ENCODE measurements around the gene SOX12.

SOX12 gene

GRCh38 chr20:325045-325888 is at the start of gene SOX12:
SOX12 (plus strand) TSS chr20:325552; CDS start chr20:325925, 373 bp downstream.
- peak; percentile 95 to 98 for DNase-seq (ENCODE audit: low read depth in 2 of 2)

- no peak for DNase-seq (ENCODE audit: low read depth in 2 of 2)
These were observed 49.6 kb upstream of the SOX12 start for GRCh38 chr20:275791-276190.

- DNase-seq (ENCODE audit: low read depth in 2 of 2), result no peak
These were observed 48.5 kb upstream of the SOX12 start for GRCh38 chr20:276620-277495.

GRCh38 chr20:277496-277781 is 47.9 kb upstream of the SOX12 start:
- no peak for DNase-seq (ENCODE audit: low read depth in 2 of 2)

- DNase-seq (ENCODE audit: low read depth in 2 of 2), result no peak
These were observed 47.2 kb upstream of the SOX12 start for GRCh38 chr20:278181-278580.

- DNase-seq (ENCODE audit: low read depth in 2 of 2), result no peak
These were observed 46.5 kb upstream of the SOX12 start for GRCh38 chr20:278607-279571.

- no peak for DNase-seq (ENCODE audit: low read depth in 2 of 2)
These were observed 41.2 kb upstream of the SOX12 start for GRCh38 chr20:284172-284571.

GRCh38 chr20:286508-286907 is 38.8 kb upstream of the SOX12 start:
- no peak for DNase-seq (ENCODE audit: low read depth in 2 of 2)

- DNase-seq (ENCODE audit: low read depth in 2 of 2), result no peak
These were observed 36.2 kb upstream of the SOX12 start for GRCh38 chr20:288956-289692.

GRCh38 chr20:289693-290083 is 35.7 kb upstream of the SOX12 start:
- no peak for DNase-seq (ENCODE audit: low read depth in 2 of 2)

GRCh38 chr20:290084-290831 is 35.1 kb upstream of the SOX12 start, which contains the start of gene C20orf96:
C20orf96 (minus strand) TSS chr20:290750; CDS start chr20:290610, 140 bp downstream.
- DNase-seq (ENCODE audit: low read depth in 2 of 2), result peak; percentile 84 to 88

GRCh38 chr20:294602-295001 is 30.8 kb upstream of the SOX12 start:
- no peak for DNase-seq (ENCODE audit: low read depth in 2 of 2)

- DNase-seq (ENCODE audit: low read depth in 2 of 2), result no peak
These were observed 29.5 kb upstream of the SOX12 start for GRCh38 chr20:295804-296203.

- peak; percentile 76 to 81 for DNase-seq (ENCODE audit: low read depth in 2 of 2)
These were observed 28.0 kb upstream of the SOX12 start, which contains the start of gene ZCCHC3 for GRCh38 chr20:297098-297924. ZCCHC3 (plus strand) TSS chr20:297570; CDS start chr20:297587, 17 bp downstream.

GRCh38 chr20:297925-298775 is 27.2 kb upstream of the SOX12 start:
- peak; percentile 28 to 33 for DNase-seq (ENCODE audit: low read depth in 2 of 2)

GRCh38 chr20:298776-299391 is 26.5 kb upstream of the SOX12 start:
- DNase-seq (ENCODE audit: low read depth in 2 of 2), result no peak

GRCh38 chr20:300345-300990 is 24.9 kb upstream of the SOX12 start:
- DNase-seq (ENCODE audit: low read depth in 2 of 2), result no peak
